IMR-90 (cell line): ENCODE results near the gene PRAMEF26. TPM values are rescaled to one million over a fixed set of nuclear protein-coding genes. Genes with fewer than 3 reads are reported as not detected.
"Not testable (repeated sequence)": the region's sequence is repeated elsewhere in the genome, so short reads cannot be mapped to it uniquely, and the experiment has no call there.

Experiments
- ATAC-seq: fragments of 200-7000 bp; cut with Tn5 transposase; 2 replicates; pipeline ENCODE4 v1.9.1; 2020; ENCODE audit warnings: low read depth, mild to moderate bottlenecking, moderate library complexity
- BruUV-seq: library from RNA; stranded (reverse); fragments of 400-500 nt; replicated peaks from 2 replicates; lab custom pipeline; 2021; lab: Mats Ljungman, UMichigan
- CTCF ChIA-PET: fragments of 300-600 bp; formaldehyde crosslinking; extraction: SDS; loops from one replicate; lab custom pipeline; 2021; ENCODE audit warnings: antibody characterized with exemption; lab: Yijun Ruan, JAX
- POLR2A ChIA-PET: fragments of 300-600 bp; sonication (Branson Sonifier 250); formaldehyde crosslinking; loops from one replicate; lab custom pipeline; 2022; ENCODE audit warnings: antibody characterized with exemption; ENCODE audit not compliant: unreplicated experiment; lab: Charles Lee
- DNase-seq: peaks from one replicate; pipeline ENCODE4 v3.0.0; 2013
- H2AFZ ChIP-seq: replicated peaks from 2 replicates; pipeline ENCODE3; 2013; ENCODE audit warnings: low read length, mild to moderate bottlenecking; ENCODE audit not compliant: poor library complexity
- H2AK5ac ChIP-seq: 2 replicates; pipeline ENCODE4 v1.6.1; 2013; ENCODE audit warnings: low read depth, low read length, inconsistent platforms
- H2AK9ac ChIP-seq: replicated peaks from 2 replicates; pipeline ENCODE3; 2013; ENCODE audit warnings: mild to moderate bottlenecking, low read depth, low read length, moderate library complexity; ENCODE audit not compliant: poor library complexity
- H2BK120ac ChIP-seq: 2 replicates; pipeline ENCODE4 v1.6.1; 2013; ENCODE audit warnings: low read depth, low read length, inconsistent platforms
- H2BK15ac ChIP-seq: 3 replicates; pipeline ENCODE4 v1.6.1; 2013; ENCODE audit warnings: low read depth, low read length, inconsistent platforms
- H2BK20ac ChIP-seq: 2 replicates; pipeline ENCODE4 v1.6.1; 2013; ENCODE audit warnings: low read depth, mild to moderate bottlenecking, inconsistent platforms, low read length, moderate library complexity
- H2BK5ac ChIP-seq: 2 replicates; pipeline ENCODE4 v1.6.1; 2013; ENCODE audit warnings: mild to moderate bottlenecking, low read depth, low read length, inconsistent platforms; ENCODE audit not compliant: poor library complexity, severe bottlenecking
- H3K14ac ChIP-seq: replicated peaks from 2 replicates; pipeline ENCODE4 v1.6.1; 2013; ENCODE audit warnings: low read depth, low read length, inconsistent platforms
- H3K18ac ChIP-seq: 2 replicates; pipeline ENCODE4 v1.6.1; 2013; ENCODE audit warnings: low read depth, low read length, control low read depth
- H3K23ac ChIP-seq: 2 replicates; pipeline ENCODE4 v1.6.1; 2013; ENCODE audit warnings: low read depth, low read length, inconsistent platforms
- H3K27ac ChIP-seq: 2 replicates; pipeline ENCODE4 v1.5.1; 2013; ENCODE audit warnings: mild to moderate bottlenecking, control low read depth, low read length; ENCODE audit not compliant: insufficient read depth
- H3K27me3 ChIP-seq: 2 replicates; pipeline ENCODE4 v1.6.1; 2013; ENCODE audit warnings: low read length; ENCODE audit not compliant: control insufficient read depth, insufficient read depth
- H3K36me3 ChIP-seq: 2 replicates; pipeline ENCODE4 v1.6.1; 2013; ENCODE audit warnings: low read length, mixed read lengths; ENCODE audit not compliant: control insufficient read depth, insufficient read depth
- H3K4ac ChIP-seq: 2 replicates; pipeline ENCODE4 v1.6.1; 2013; ENCODE audit warnings: low read depth, low read length, inconsistent platforms
- H3K4me1 ChIP-seq: 2 replicates; pipeline ENCODE4 v1.6.1; 2013; ENCODE audit warnings: low read length, mixed read lengths; ENCODE audit not compliant: control insufficient read depth, insufficient read depth
- H3K4me2 ChIP-seq: 2 replicates; pipeline ENCODE4 v1.6.1; 2013; ENCODE audit warnings: low read depth, mild to moderate bottlenecking, control low read depth, low read length, moderate library complexity
- H3K4me3 ChIP-seq: 2 replicates; pipeline ENCODE4 v1.5.1; 2013; ENCODE audit warnings: low read depth, mild to moderate bottlenecking, control low read depth, low read length, moderate library complexity; ENCODE audit not compliant: insufficient read depth
- H3K56ac ChIP-seq: 2 replicates; pipeline ENCODE4 v1.6.1; 2013; ENCODE audit warnings: low read length, inconsistent platforms; ENCODE audit not compliant: insufficient read depth; ENCODE audit errors: extremely low read depth
- H3K79me1 ChIP-seq, 2 experiments: 2 replicates each; pipeline ENCODE4 v1.6.1; 2013; ENCODE audit warnings: low read length in 2 of 2, inconsistent platforms in 1 of 2, low read depth in 1 of 2
- H3K9ac ChIP-seq: 2 replicates; pipeline ENCODE4 v1.6.1; 2013; ENCODE audit warnings: low read depth, low read length, control low read depth
- H3K9me1 ChIP-seq: 2 replicates; pipeline ENCODE4 v1.6.1; 2013; ENCODE audit warnings: low read length, inconsistent platforms; ENCODE audit not compliant: insufficient read depth
- H3K9me3 ChIP-seq: 2 replicates; pipeline ENCODE4 v1.6.1; 2013; ENCODE audit warnings: low read length; ENCODE audit not compliant: control insufficient read depth, insufficient read depth
- H4K20me1 ChIP-seq: 2 replicates; pipeline ENCODE4 v1.6.1; 2013; ENCODE audit warnings: low read length, inconsistent platforms; ENCODE audit not compliant: insufficient read depth
- H4K5ac ChIP-seq: 2 replicates; pipeline ENCODE4 v1.6.1; 2013; ENCODE audit warnings: mild to moderate bottlenecking, low read depth, low read length, control low read depth
- H4K8ac ChIP-seq, 2 experiments: 2 replicates each; pipeline ENCODE4 v1.6.1; 2013; ENCODE audit warnings: low read depth in 2 of 2, low read length in 2 of 2, control low read depth in 1 of 2, inconsistent platforms in 1 of 2
- H4K91ac ChIP-seq: 2 replicates; pipeline ENCODE4 v1.6.1; 2013; ENCODE audit warnings: low read depth, low read length, inconsistent platforms; ENCODE audit not compliant: insufficient read depth
- WGBS, 2 experiments: methylation state at CpG; one replicate each; pipeline versions ENCODE4 v1.1.5 to v1.1.7; 2013; ENCODE audit warnings: missing lambda C conversion rate in 2 of 2; ENCODE audit not compliant: insufficient read length in 1 of 2; ENCODE audit errors: extremely low coverage in 2 of 2; 5-methylcytosine and 5-hydroxymethylcytosine counted together
- dilution Hi-C: fragments of 300-500 bp; cut with HindIII; formaldehyde crosslinking; loops from one replicate; pipeline ENCODE4 v1.14.3; 2018; ENCODE audit warnings: low sequenced_read_pairs; ENCODE audit not compliant: unreplicated experiment
- in situ Hi-C: fragments of 300-500 bp; cut with MboI; formaldehyde crosslinking; loops from 3 replicates; pipeline ENCODE4 v1.14.3; 2019; ENCODE audit warnings: low sequenced_read_pairs, inconsistent platforms, mixed read lengths
- intact Hi-C: fragments of 100-400 bp; cut with micrococcal nuclease; formaldehyde crosslinking; loops from 2 replicates; pipeline ENCODE4 v1.10.0; 2022
- polyA plus RNA-seq, 3 experiments: library from polyadenylated mRNA; depleted of rRNA; stranded (reverse); fragments of >200 nt; gene quantifications; 2 replicates each; pipeline ENCODE4 v1.2.3, GENCODE V29; 2012; ENCODE audit warnings: low replicate concordance in 1 of 3
- total RNA-seq: library from RNA; depleted of rRNA; stranded (reverse); fragments of >200 nt; gene quantifications from 2 replicates; pipeline ENCODE4 v1.2.3, GENCODE V29; 2012; rRNA removed

Gene PRAMEF26
- total and polyA plus RNA-seq, 2 of the 4 experiments (the other 2 are of a cell fraction) = not detected

DNA sequence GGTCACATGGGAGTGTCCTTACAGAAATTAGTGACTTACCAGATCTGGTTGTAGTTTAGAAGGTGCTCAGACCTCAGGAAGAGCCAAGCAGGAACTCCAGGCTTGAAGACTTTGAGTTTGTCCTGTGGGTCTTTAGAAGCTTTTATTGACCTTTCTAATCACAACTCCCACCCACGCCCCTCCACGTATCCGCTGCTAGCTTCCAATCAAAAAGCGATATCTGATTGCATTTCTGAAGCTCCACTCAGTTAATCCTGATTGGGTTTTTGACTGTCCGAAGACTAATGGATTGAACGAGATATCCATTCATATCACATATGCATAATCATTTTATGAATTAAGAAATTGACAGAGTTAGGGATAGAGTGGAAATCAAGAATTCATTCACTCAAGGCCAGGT, 39.1 kb downstream of the PRAMEF26 start, which contains the start of gene HNRNPCL2:
Gene HNRNPCL2 (minus strand): TSS at position 101 of the 400 bp plus-strand sequence. CDS start 454 bp downstream, outside the sequence.
- H2AFZ ChIP-seq, H2BK15ac ChIP-seq, H3K36me3 ChIP-seq, H3K27ac ChIP-seq, H2AK9ac ChIP-seq, H3K9me3 ChIP-seq, H4K91ac ChIP-seq, H3K4me1 ChIP-seq, CTCF ChIA-PET, H3K79me1 ChIP-seq, in situ Hi-C loops, dilution Hi-C loops, H3K9me1 ChIP-seq, intact Hi-C loops, H3K23ac ChIP-seq, ATAC-seq, H3K4ac ChIP-seq, H3K9ac ChIP-seq, H2BK5ac ChIP-seq, H3K4me3 ChIP-seq, H4K5ac ChIP-seq, H2BK120ac ChIP-seq, H2BK20ac ChIP-seq, DNase-seq, H3K4me2 ChIP-seq, H2AK5ac ChIP-seq, H3K27me3 ChIP-seq, H3K14ac ChIP-seq, POLR2A ChIA-PET, H4K8ac ChIP-seq, BruUV-seq, H3K18ac ChIP-seq, H4K20me1 ChIP-seq, H3K56ac ChIP-seq: not testable (repeated sequence)
- WGBS, 2 experiments = no CpG with 5 or more reads among the region's 6 CpGs

Other genes with a start within 250 kb of the PRAMEF26 start
- not detected in 2 replicates for gene PRAMEF7, start 239.4 kb downstream of the PRAMEF26 start, total RNA-seq
- gene PRAMEF7, start 239.4 kb downstream of the PRAMEF26 start, polyA plus RNA-seq (2012; rRNA removed) = not detected in 2 replicates
- not detected in 2 replicates for gene PRAMEF6, start 208.4 kb downstream of the PRAMEF26 start, total RNA-seq
- gene PRAMEF6, start 208.4 kb downstream of the PRAMEF26 start, polyA plus RNA-seq (2012; rRNA removed) = not detected in 2 replicates
- not detected in 2 replicates for gene PRAMEF27, start 99.4 kb downstream of the PRAMEF26 start, total RNA-seq
- not detected in 2 replicates for gene PRAMEF27, start 99.4 kb downstream of the PRAMEF26 start, polyA plus RNA-seq (2012; rRNA removed)
- not detected in 2 replicates for gene HNRNPCL3, start 95.2 kb downstream of the PRAMEF26 start, total RNA-seq
- not detected in 2 replicates for gene HNRNPCL3, start 95.2 kb downstream of the PRAMEF26 start, polyA plus RNA-seq (2012; rRNA removed)
- not detected in 2 replicates for gene PRAMEF25, start 85.2 kb downstream of the PRAMEF26 start, total RNA-seq
- not detected in 2 replicates for gene PRAMEF25, start 85.2 kb downstream of the PRAMEF26 start, polyA plus RNA-seq (2012; rRNA removed)
- not detected in 2 replicates for gene HNRNPCL2, start 39.2 kb downstream of the PRAMEF26 start, total RNA-seq
- gene HNRNPCL2, start 39.2 kb downstream of the PRAMEF26 start, polyA plus RNA-seq (2012; rRNA removed) = not detected in 2 replicates
- not detected in 2 replicates for gene HNRNPCL4, start 9.6 kb upstream of the PRAMEF26 start, total RNA-seq
- gene HNRNPCL4, start 9.6 kb upstream of the PRAMEF26 start, polyA plus RNA-seq (2012; rRNA removed) = not detected in 2 replicates
- gene PRAMEF9, start 15.8 kb upstream of the PRAMEF26 start, total RNA-seq = not detected in 2 replicates
- not detected in 2 replicates for gene PRAMEF9, start 15.8 kb upstream of the PRAMEF26 start, polyA plus RNA-seq (2012; rRNA removed)
- not detected in 2 replicates for gene PRAMEF13, start 45.4 kb upstream of the PRAMEF26 start, total RNA-seq
- gene PRAMEF13, start 45.4 kb upstream of the PRAMEF26 start, polyA plus RNA-seq (2012; rRNA removed) = not detected in 2 replicates
- gene PRAMEF18, start 70.1 kb upstream of the PRAMEF26 start, total RNA-seq = not detected in 2 replicates
- not detected in 2 replicates for gene PRAMEF18, start 70.1 kb upstream of the PRAMEF26 start, polyA plus RNA-seq (2012; rRNA removed)
- not detected in 2 replicates for gene PRAMEF5, start 98.2 kb upstream of the PRAMEF26 start, total RNA-seq
- not detected in 2 replicates for gene PRAMEF5, start 98.2 kb upstream of the PRAMEF26 start, polyA plus RNA-seq (2012; rRNA removed)
- gene PRAMEF8, start 129.1 kb upstream of the PRAMEF26 start, total RNA-seq = not detected in 2 replicates
- gene PRAMEF8, start 129.1 kb upstream of the PRAMEF26 start, polyA plus RNA-seq (2012; rRNA removed) = not detected in 2 replicates
- not detected in 2 replicates for gene PRAMEF33, start 147.5 kb upstream of the PRAMEF26 start, total RNA-seq
- not detected in 2 replicates for gene PRAMEF33, start 147.5 kb upstream of the PRAMEF26 start, polyA plus RNA-seq (2012; rRNA removed)
- not detected in 2 replicates for gene PRAMEF15, start 159.6 kb upstream of the PRAMEF26 start, total RNA-seq
- gene PRAMEF15, start 159.6 kb upstream of the PRAMEF26 start, polyA plus RNA-seq (2012; rRNA removed) = not detected in 2 replicates
- gene PRAMEF14, start 191.1 kb upstream of the PRAMEF26 start, total RNA-seq = not detected in 2 replicates
- not detected in 2 replicates for gene PRAMEF14, start 191.1 kb upstream of the PRAMEF26 start, polyA plus RNA-seq (2012; rRNA removed)
- not detected in 2 replicates for gene PRAMEF19, start 215.9 kb upstream of the PRAMEF26 start, total RNA-seq
- not detected in 2 replicates for gene PRAMEF19, start 215.9 kb upstream of the PRAMEF26 start, polyA plus RNA-seq (2012; rRNA removed)
- not detected in 2 replicates for gene PRAMEF17, start 233.6 kb upstream of the PRAMEF26 start, total RNA-seq
- not detected in 2 replicates for gene PRAMEF17, start 233.6 kb upstream of the PRAMEF26 start, polyA plus RNA-seq (2012; rRNA removed)